WI38 (cell line): ENCODE results near the gene COX6B2.
"Not testable (repeated sequence)": the region's sequence is repeated elsewhere in the genome, so short reads cannot be mapped to it uniquely, and the experiment has no call there.

Source experiments
- H3K4me3 ChIP-seq: 2 replicates; pipeline ENCODE4 v1.5.1; 2011; ENCODE audit warnings: low read depth, mild to moderate bottlenecking, control low read depth, low read length
- CTCF ChIP-seq: IDR thresholded peaks from 2 replicates; pipeline ENCODE4 v1.5.1; 2012; ENCODE audit warnings: low read depth, mild to moderate bottlenecking, control low read depth, low read length

Gene COX6B2

DNA sequence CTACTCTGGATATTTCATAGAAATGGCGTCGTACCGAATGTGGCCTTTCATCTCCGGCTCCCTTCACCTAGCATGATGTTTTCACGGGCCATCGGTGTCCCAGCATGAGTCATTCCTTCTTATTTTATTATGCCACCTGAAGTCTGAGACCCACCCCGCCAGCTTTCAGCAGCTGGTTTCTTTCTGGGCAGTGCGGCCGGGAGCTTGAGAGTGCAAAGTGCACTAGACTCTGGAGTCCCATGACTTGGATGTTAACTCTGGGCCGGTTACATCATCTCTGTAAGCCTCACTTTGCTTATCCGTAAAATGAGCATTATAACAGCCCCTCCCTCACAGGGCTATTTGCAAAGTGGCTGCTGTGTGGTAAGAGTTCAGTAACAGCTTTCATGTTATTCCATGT lies 20.6 kb downstream of the COX6B2 start:
- no peak for TF ChIP-seq CTCF
- no peak overlapping the region for H3K4me3 ChIP-seq

- not testable (repeated sequence) for H3K4me3 ChIP-seq
Measured at GRCh38 chr19:55329791-55330190, 24.7 kb downstream of the COX6B2 start.

- H3K4me3 ChIP-seq, result not testable (repeated sequence)
Measured at GRCh38 chr19:55328774-55329318, 25.7 kb downstream of the COX6B2 start.

DNA sequence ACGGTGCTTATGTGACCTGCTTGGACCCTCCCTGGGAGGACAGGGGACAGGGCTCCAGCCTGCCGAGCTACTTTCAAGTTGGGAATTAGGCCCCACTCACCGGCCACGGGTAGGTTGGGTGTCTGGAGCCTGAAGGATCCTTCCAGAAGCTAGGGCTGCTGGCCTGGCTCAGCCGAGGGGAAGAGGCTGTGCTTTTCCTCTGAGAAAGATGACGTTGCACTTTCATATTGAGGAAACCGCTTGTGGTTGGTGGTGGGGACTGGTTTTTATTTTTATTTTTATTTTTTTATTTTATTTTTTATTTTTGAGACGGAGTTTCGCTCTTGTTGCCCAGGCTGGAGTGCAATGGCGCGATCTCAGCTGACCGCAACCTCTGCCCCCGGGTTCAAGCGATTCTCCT lies 29.3 kb downstream of the COX6B2 start, which contains the start of gene TMEM150B:
Gene TMEM150B, minus strand, starts transcription at position 170 of the 400 bp plus-strand sequence. CDS start 4,305 bp downstream, outside the sequence.
- no peak within 1 kb of the TSS for H3K4me3 ChIP-seq
- no peak for TF ChIP-seq CTCF

GRCh38 chr19:55324662-55325061 lies 29.9 kb downstream of the COX6B2 start:
- no peak for TF ChIP-seq CTCF
- no peak overlapping the region for H3K4me3 ChIP-seq

DNA sequence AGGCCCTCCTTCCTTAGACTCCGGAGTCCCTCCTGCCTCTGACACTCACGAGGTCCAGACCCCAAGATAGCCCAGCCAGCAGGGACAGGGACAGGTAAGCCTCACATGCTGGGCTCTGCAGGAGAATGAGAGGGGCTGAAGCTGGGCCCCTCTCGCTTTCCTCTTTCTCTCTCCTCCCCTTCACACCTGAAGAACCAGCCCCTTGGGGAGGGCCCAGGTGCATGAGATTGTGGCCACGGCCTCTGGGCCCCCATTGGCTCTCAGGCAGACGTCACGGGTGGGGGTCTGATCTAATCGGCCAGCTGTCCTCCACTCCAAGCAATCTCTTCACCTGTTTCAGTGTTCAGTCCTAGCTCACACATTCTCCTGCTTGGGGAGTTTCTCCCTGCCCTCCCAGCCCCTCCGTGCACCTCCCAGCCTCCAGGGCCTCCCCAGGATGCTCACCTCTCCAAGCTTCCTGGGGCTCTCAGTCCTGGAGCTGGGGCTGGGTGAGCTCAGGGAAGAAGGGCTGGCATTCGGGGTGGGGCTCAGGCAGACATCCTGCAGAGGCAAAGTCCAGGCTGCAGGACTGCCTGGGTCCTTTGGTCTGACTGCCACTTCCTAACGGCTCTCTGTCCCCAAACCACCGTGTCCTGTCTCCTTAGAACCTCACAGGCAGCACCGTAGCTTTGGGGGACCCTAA lies 32.2 kb downstream of the COX6B2 start:
- TF ChIP-seq CTCF, result no peak
- H3K4me3 ChIP-seq, result no peak overlapping the region

- no peak overlapping the region for H3K4me3 ChIP-seq
- TF ChIP-seq CTCF, result no peak
Measured at GRCh38 chr19:55321466-55322137, 32.9 kb downstream of the COX6B2 start.

DNA sequence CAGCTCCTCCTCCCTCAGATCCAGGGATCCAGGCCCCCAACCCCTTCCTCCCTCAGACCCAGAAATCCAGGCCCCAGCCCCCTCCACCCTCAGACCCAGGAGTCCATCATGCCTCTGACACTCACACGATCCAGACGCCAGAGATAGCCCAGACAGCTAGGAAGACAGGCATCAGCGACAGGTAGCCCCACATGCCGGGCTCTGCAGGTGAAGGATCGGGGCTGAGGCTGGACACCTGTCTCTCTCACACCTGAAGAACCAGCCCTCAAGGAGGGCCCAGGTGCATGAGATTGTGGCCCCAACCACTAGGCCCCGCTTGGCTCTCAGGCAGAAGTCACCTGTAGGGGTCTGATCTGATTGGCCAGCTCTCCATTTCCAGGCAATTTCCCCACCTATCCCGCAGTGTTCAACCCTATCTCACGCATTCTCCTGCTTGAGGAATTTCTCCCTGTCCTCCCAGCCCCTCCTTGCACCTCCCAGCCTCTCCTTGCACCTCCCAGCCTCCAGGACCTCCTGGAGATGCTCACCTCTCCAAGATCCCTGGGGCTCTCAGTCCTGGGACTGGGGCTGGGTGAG lies 33.6 kb downstream of the COX6B2 start:
- no peak overlapping the region for H3K4me3 ChIP-seq
- TF ChIP-seq CTCF, result no peak
